NCI-H1694 (cell line): Measurements from ENCODE around the gene SAT2.
A peak's percentile ranks its signal among the peaks of the same experiment; 100 is the strongest.
"Not testable (repeated sequence)": the region's sequence is repeated elsewhere in the genome, so short reads cannot be mapped to it uniquely, and the experiment has no call there.

ENCODE experiments used
- DNase-seq: peaks from one replicate; lab custom pipeline; 2025; lab: John Stamatoyannopoulos, UW

The SAT2 gene

DNA sequence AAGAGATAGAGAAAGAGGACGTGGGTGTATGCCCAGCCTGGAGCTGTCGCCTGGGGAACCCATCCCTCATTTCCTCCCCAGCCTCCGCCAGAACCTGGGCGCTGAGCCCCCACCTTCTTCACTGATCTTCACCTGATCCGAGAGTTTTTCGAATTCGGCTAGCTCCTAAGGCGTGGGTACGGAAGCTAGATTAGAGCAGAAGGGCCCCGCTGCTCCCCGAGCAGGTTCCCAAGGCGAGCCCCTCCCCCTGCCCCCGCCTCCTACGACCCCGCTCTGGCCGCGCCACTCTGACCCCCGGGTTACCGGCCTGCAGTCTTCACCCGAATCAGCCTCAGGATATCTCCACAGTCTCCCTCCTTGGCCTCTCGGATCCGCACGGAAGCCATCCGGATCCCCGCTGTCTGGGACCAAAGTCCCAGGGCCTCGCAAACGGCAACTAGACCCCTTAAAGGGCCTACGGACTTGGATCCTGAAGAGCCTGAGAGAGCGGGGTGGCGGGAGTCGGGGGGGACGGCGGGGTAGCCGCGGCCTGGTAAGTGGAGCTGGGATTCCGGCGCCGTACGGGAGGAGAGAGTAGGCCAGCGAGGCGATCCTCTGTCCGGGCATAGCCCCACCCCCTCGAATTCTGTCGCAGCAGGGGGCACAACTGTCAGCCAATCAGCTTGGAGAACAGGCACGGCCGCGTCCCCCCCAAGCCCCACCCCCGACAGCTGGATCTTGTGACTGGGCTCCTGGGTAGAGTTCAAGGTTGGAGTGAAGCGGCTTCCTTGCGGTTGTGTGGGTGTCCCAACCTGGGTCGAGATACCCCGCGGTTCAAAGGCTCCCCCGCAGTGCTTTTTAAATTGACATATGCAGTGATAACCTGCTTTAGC lies at the start of gene SAT2:
Gene SAT2 (minus strand): TSS at position 572 of the 872 bp plus-strand sequence. CDS start 186 bp downstream, at position 386.
- peak; percentile 90 for DNase-seq

DNA sequence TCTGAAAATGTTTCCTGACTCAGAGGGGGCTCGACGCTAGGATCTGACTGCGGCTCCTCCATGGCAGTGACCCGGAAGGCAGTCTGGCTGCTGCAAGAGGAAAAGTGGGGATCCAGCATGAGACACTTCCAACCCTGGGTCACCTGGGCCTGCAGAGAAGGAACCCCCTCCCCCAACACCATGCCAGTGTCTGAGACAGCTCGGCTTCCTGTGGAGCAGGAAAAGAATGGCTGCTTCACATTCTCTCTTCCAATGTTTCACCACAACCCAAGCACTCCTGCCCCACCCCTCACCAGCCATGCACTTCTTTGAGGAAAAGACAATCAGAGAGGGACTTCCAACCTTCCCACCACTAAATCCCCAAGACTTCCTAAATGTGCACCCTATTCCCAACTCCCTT lies 48.9 kb upstream of the SAT2 start:
- no peak for DNase-seq

DNA sequence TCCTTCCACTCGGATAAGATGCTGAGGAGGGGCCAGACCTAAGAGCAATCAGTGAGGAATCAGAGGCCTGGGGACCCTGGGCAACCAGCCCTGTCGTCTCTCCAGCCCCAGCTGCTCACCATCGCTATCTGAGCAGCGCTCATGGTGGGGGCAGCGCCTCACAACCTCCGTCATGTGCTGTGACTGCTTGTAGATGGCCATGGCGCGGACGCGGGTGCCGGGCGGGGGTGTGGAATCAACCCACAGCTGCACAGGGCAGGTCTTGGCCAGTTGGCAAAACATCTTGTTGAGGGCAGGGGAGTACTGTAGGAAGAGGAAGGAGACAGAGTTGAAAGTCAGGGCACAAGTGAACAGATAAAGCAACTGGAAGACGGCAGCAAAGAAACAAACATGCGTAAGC lies 47.3 kb upstream of the SAT2 start:
- DNase-seq, result no peak

DNA sequence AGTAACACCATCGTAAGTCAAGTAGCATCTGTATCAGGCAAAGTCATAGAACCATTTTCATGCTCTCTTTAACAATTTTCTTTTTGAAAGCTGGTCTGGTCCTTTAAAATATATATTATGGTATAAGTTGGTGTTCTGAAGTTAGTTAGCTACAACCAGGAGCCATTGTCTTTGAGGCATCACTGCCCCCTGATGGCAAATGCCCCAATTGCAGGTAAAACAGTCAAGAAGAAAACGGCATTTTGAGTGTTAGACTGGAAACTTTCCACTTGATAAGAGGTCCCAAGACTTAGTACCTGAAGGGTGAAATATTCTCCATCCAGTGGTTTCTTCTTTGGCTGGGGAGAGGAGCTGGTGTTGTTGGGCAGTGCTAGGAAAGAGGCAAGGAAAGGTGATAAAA lies 45.6 kb upstream of the SAT2 start:
- DNase-seq, result peak; percentile 25

DNA sequence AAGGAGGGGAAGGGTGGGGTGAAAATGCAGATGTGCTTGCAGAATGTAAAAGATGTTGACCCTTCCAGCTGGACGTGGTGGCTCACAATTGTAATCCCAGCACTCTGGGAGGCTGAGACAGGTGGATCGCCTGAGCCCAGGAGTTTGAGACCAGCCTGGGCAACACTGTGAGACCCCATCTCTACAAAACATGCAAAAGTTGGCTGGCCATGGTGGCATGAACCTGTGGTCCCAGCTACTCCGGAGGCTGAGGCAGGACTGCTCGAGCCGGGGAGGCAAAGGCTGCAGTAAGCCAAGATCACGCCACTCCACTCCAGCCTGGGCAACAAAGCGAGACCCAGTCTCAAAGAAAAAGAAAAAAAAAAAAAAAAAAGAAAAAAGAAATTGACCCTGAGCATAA lies 40.9 kb upstream of the SAT2 start:
- DNase-seq, result no peak

DNA sequence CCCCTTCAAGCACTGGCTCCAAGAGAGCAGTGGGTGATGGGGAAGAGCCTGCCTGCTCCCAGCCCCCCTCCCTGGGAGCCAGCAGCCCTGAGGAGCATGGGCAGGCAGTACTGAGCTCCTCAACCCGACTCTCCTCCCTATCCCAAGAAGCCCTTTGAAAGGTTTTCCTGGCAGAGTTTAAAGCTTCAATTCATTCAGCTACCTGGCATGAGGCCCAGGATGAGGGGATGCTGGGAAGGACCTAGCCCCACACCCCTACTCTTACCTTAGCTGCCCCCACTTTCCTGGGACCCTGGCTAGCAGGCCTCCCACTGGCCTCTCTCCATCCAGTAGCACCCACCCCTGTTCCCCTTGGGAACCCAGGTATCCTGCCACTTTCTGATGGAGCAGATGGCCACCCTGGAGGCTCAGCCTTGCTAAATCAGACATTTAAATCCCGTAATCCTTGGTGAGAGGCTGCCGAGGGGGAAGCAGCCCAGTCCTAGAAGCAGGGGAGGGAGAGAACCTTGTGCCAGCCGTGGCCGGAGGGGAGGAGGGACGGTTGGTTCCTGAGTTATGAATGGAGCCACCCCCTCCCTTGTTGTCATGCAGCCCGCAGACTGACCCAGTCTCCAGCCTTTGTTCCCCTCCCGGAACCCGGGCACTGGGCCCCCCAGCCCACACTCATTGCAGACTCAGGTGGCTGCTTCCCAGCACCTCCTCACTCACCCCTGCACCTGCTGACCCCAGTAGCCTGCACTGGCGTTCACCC lies 40.2 kb upstream of the SAT2 start:
- no peak for DNase-seq

DNA sequence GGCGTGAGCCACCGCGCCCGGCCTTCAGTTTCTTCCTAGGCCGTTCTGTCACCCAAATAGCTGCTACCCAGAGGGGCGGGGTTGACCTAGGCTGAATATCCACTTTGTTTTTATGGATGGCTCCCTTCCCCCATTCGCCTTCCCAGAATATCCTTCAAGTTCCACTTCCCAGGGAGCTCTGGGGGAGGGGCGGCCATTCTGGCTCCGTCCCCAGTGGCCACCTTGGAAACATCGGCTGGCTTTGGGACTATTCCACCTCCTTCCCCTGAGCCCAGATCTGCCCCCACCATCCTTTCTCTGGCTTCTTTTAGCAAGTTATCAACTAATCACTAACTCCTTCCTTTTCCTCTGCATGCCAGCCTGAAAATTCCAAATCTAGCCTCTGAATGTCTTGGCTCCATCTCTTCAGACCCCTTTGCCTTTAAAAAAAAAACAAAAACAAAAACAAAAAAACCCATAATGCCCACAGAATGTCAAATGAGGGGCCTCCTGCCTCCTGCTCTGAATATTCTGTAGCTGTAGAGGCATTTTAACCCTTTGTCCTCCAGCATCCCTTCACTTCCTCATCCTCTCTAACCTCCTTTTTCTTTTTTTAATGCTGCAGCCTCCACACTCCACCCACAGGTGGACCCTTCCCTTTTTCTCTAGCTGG lies 29.5 kb upstream of the SAT2 start:
- no peak for DNase-seq

DNA sequence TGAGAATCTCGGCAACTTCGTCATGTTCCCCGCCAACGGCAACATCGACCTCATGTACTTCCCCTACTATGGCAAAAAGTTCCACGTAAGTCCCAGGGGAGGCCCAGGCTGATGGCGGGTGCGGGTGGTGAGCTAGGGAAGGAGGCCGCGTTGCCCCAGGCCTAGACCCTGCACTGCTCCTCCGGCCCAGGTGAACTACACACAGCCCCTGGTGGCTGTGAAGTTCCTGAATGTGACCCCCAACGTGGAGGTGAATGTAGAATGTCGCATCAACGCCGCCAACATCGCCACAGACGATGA lies 27.9 kb upstream of the SAT2 start:
- no peak for DNase-seq

DNA sequence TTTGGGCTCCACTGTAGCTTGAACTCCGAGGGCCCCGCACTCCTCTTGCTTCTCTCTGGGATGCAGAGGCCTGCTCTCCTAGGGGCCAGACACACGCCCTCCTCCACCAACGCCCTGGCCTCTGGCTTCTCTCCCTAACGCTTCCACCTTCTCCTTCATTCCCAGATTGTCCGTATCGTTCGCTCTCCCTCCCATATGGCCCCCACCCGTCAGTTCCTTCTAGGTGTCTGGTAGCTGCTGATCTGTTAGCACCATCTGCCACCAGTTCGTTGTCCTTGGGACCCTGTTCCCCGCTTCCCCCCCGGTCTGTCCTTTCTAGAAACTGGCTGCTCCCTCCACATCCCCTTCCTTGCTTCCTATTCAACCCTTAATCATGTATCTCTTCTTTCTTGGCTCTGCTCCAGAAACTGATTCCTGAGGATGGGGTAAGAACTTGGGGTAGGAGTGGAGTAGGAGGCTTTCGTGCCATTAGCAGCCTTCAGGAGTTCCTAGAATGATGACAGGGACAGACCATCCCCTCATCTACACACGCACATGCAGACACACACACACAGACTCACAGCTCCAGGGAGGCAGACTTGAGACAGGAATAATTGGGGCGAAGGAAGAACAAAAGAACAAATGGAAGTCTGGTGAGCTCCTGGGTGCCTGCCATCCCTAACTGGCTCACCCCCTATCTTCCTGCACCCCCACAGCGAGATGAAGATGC lies 27.4 kb upstream of the SAT2 start:
- DNase-seq, result no peak

DNA sequence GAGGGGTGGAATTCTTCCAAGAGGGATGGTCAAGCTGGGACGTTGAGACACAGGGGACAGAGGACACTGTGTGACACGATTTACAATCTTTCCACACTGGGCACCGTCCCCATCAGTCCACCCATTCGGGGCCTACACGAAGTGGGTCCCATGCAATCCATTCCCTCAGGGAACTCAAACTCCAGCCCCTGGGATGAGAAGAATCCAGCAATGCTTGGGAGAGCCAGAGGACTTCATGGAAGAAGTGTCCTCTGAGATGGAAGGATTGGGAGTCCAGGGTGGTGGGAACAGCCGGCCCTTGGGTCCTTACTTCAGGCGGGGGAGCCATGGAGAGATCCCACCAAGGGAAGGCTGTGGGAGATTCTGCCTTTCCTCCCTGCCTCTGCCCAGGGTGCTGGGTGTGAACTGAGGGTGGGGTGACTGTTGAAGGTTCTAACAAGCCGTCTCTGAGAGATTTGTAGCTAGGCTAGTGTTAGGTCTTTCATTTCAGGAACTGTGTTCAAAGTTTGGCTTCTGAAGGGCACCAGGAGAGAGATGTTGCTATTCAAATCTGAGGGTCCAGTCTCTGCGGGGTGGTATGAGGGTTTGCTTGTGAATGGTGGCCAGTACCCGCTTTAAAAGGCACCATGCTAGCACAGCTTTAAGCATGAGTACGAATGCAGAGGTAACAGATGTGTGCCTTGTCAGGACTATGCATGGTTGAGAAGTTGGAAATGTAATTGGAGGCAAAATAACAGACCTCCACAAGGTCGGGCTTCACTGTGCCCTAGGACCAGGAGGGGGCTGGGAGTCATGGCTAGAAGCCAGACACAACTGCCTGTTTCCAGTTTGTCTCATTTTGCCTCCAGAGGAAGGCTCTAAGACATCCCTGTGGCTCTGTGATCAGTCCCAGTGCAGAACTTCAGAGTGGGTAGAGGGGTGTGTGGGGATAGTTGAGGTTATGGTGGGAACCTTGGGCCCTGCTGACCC lies 25.1 kb upstream of the SAT2 start:
- peak; percentile 19 for DNase-seq

DNA sequence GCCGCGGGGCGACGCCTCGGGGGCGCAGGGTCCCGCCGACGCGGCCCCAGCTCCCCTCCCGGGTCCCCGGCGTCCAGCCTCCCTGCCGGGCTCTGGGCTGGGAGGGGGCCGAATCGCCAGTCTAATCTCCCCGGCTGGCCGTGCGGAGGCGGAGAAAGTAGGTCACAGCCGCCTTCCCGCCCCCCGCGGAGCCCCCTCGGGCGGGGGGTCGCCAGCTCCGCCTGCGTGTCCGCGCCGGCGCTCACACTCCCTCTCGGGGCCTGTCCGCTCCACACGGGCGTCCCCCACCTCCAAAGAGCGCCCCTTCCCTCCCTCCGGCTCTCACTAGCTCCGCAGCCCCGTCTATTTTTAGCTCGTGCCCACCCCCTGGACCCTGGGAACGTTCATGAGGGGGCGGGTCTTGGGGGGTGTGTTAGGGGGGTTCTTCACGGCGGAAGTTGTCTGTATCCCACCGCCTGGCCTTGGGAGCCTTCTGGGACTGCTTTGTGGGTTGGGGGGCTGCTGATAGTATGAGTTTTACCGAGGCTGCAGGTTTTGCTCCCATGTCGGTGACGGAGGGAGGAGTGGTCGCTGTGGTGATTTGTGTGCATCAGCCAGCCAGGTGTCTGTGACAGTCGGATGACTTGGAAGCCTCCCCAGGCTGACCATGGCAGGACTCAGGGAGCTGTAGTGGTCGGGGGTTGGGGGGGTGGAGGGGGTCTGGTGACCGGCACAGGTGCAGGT lies 24.2 kb upstream of the SAT2 start:
- no peak for DNase-seq

DNA sequence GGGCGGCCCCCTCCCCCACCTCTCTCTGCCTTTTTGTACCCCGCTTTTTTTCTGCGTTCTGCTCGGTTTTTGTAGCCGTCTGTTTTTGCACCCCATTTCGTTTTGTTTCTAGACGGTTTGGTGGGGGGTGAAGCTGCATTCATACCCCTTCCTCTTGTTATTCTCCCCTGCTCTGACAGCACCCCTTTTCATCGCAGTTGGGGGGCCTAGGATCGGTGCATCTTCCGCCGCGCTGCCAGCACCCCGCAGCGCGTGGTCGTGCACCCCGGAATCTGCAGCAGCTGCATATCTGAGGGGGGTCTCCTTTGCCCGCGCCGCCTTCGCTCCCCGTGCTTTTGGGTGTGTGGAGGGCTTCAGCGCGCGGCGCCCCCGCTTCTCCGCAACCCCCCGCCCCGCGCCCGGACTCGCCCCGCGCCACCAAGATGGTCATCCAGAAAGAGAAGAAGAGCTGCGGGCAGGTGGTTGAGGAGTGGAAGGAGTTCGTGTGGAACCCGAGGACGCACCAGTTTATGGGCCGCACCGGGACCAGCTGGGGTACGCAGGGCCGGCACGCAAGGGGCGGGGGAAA lies 23.6 kb upstream of the SAT2 start:
- DNase-seq, result no peak

DNA sequence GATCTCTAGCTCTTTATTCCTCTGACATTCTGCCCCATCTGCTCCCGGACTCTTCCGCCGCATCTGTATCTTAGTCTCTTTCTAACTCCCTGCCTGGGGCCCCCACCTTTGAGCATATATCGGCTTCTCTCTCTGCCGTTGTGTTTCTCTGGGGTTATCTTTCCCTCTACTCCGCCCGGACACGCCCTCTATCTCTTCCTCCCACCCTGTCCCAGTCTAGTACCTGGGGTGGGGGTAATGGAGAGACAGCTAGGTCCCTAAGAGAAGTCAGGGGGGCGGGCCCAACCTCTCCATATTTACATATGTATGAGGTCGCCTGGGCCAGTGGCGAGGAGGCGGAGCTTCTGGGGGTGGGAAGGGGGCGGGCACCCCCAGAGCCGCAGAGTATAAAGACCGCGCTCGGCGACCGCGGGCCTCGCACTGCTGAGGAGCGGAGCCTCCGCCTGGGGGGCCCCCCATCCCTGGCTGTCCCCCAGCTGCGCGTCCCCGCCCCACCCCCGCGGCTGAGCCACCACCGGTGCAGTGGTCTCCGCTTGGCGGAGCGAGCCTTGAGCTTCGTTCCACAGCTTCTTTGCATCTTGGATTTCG lies 23.0 kb upstream of the SAT2 start, which contains the start of gene ATP1B2:
Gene ATP1B2 (plus strand): TSS at position 418 of the 588 bp plus-strand sequence. CDS start 593 bp downstream, outside the sequence.
- peak; percentile 70 for DNase-seq

DNA sequence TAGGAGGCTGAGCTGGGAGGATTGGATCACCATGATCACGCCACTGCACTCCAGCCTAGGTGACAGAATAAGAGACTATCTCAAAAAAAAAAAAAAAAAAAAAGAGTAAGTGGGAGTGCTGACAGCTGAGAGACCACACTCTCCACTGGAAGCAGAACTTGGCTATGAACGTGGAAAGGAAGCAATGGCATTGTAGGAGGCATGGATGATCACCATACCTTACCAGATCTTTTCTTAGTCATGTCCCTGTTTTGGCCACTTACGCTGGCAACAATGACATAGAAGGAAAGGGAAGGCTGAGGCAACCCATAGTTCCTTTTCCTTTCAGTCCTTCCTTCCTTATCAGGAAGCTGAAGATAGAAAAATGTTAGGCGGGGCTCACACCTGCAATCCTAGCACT lies 19.4 kb upstream of the SAT2 start:
- no peak for DNase-seq

DNA sequence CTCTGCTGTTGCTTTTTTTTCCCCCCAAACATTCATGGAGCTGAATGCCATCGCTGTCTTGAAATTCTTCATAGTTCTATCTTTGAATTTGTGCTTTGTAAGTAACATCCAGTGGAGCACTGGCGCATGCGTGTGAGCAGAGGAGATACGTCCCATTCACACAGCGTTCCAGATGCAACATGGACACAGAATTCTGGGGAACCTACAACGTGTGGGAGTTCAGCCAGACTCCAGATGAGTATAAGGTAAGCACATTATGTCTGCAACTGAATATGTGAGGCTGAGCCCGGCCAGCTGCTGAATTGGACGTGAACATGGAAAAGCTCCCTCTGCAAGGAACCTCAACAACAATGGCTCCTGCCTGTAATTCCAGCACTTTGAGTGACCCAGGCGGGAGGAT lies 18.8 kb upstream of the SAT2 start:
- no peak for DNase-seq

DNA sequence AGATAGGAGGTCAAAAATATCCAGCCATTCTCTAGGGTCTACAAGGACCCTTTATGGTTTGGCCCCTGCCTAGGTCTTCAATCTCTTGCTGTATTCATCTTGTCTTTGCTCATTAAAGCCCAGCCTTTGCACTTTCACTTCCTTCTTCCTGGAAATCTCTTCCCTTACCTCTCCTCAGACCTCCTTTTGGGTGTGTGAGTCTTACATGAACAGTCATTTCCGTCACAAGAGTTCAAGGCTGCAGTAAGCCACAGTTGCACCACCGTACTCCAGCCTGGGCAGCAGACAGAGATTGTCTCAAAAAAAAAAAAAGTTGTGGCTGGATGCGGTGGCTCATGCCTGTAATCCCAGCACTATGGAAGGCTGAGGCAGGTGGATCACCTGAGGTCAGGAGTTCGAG lies 17.2 kb upstream of the SAT2 start:
- DNase-seq, result no peak

DNA sequence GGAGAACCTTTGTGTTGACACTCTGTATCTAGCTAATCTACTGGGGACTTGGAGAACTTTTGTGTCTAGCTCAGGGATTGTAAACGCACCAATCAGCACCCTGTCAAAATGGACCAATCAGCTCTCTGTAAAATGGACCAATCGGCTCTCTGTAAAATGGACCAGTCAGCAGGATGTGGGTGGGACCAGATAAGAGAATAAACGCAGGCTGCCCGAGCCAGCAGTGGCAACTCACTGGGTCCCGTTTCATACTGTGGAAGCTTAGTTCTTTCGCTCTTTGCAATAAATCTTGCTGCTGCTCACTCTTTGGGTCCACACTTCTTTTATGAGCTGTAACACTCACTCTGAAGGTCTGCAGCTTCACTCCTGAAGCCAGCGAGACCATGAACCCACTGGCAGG lies 14.0 kb upstream of the SAT2 start:
- DNase-seq, result not testable (repeated sequence)

DNA sequence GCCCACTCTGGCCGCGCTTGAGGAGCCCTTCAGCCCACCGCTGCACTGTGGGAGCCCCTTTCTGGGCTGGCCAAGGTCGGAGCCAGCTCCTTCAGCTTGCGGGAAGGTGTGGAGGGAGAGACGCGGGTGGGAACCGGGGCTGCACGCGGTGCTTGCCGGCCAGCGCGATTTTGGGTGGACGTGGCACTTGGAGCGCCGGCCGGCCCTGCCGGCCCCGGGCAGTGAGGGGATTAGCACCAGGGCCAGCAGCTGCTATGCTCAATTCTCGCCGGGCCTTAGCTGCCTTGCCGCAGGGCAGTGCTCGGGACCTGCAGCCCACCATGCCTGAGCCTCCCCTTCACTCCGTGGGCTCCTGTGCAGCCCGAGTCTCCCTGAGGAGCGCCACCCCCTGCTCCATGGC lies 13.2 kb upstream of the SAT2 start:
- DNase-seq, result no peak

DNA sequence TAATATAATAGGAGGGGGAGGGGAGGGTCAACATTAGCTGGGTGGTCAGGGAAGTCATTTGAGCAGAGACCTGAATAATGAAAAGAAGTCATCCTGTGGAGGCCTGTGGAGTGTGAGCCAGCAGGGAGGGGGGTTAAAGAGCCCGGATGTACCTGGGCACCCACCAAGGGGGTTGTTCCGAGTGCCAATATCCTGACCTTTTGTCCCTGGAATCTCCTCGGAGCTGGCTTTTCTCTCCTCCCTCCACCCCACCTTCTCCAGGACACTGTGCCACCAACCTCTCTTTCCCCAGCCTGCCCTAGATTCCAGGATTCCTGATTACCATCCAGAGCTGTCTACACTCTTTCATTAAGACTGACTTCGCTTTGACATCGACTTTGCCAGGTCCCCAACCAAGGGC lies 8.5 kb upstream of the SAT2 start:
- no peak for DNase-seq

DNA sequence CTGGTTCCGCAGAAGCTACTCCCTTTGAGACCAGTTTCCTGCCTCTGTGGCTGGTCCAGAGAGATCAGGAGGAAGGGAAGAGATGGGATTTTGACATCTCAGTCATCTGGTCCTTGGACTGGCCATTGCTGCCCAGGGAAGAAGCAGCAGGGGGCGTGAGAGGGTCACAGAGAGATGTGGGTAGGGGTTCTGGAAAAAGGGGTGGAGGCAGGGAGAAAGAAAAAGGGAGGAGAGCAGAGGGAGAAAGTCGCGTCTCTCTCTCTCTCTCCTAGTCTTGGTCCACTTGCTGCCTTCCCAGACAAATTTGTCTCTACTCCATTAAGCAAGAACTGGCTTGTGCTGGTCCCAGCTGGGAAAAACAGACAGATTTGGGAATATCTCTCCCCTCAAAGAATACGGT lies 6.8 kb upstream of the SAT2 start:
- DNase-seq, result peak; percentile 45
